A549 (cell line): Measurements from ENCODE around the gene TEAD4. TPM values are rescaled to one million over a fixed set of nuclear protein-coding genes. Genes with fewer than 3 reads are reported as not detected.

Source experiments
- ATAC-seq, 2 experiments: fragments of 200-7000 bp in 1 of 2; fragments of >200 bp in 1 of 2; cut with Nextera tagmentation in 1 of 2; cut with Tn5 transposase in 1 of 2; 3 replicates each; pipeline versions ENCODE4 v1.8.0 to v1.9.1; 2018 to 2020; ENCODE audit warnings: mild to moderate bottlenecking in 1 of 2, moderate library complexity in 1 of 2
- CTCF ChIA-PET: fragments of 300-600 bp; sonication (Branson Sonifier 250); formaldehyde crosslinking; extraction: SDS; loops from one replicate; lab custom pipeline; 2021; ENCODE audit warnings: antibody characterized with exemption, inconsistent platforms; lab: Yijun Ruan, JAX
- POLR2A ChIA-PET: fragments of 350-600 bp; formaldehyde crosslinking; extraction: SDS; loops from one replicate; lab custom pipeline; 2021; ENCODE audit warnings: antibody characterized with exemption, inconsistent platforms; lab: Yijun Ruan, JAX
- DNase-seq, 2 experiments: peaks; one replicate each; pipeline versions ENCODE4 v3.0.0 to v3.0.0-alpha.2; 2011 to 2016; ENCODE audit warnings: low read depth in 1 of 2, low spot score in 1 of 2
- FAIRE-seq: peaks from 2 replicates; lab custom pipeline; 2011; peaks lifted over from hg19 to GRCh38; lab: Jason Lieb, UNC
- H3K27ac ChIP-seq, 2 experiments: fragments of >200 bp; sonication (Bioruptor Twin); formaldehyde crosslinking; 3 replicates each; pipeline ENCODE4 v1.5.1; 2016 to 2017
- H3K4me1 ChIP-seq: fragments of >200 bp; sonication (Bioruptor Twin); formaldehyde crosslinking; 3 replicates; pipeline ENCODE4 v1.6.1; 2016
- H3K4me2 ChIP-seq: fragments of >200 bp; sonication (Bioruptor Twin); formaldehyde crosslinking; 3 replicates; pipeline ENCODE4 v1.6.1; 2016
- H3K4me3 ChIP-seq: fragments of >200 bp; sonication (Bioruptor Twin); formaldehyde crosslinking; 3 replicates; pipeline ENCODE4 v1.5.1; 2016
- H3K9me3 ChIP-seq: fragments of >200 bp; sonication (Bioruptor Twin); formaldehyde crosslinking; 3 replicates; pipeline ENCODE4 v1.6.1; 2016
- CBX2 ChIP-seq: fragments of 200-600 bp; sonication (generic); IDR thresholded peaks from 2 replicates; pipeline ENCODE4 v1.6.1; 2016; ENCODE audit warnings: low read depth, mild to moderate bottlenecking, borderline replicate concordance
- CEBPB ChIP-seq, 2 experiments: fragments of >200 bp in 1 of 2; sonication (Bioruptor Twin) in 1 of 2; formaldehyde crosslinking in 1 of 2; IDR thresholded peaks; 2 replicates each; pipeline ENCODE4 v1.6.1; 2012 to 2016
- EHF ChIP-seq: fragments of 250-450 bp; sonication (Bioruptor Pico); IDR thresholded peaks from 2 replicates; pipeline ENCODE4 v1.5.0; 2020; ENCODE audit warnings: mild to moderate bottlenecking
- EHMT2 ChIP-seq: fragments of 200-600 bp; sonication (generic); IDR thresholded peaks from 2 replicates; pipeline ENCODE4 v1.6.1; 2016; ENCODE audit warnings: antibody characterized with exemption, low read depth, mild to moderate bottlenecking, moderate library complexity
- HEYL ChIP-seq: fragments of 250-450 bp; sonication (Bioruptor Pico); IDR thresholded peaks from 2 replicates; pipeline ENCODE4 v1.8.0; 2021; ENCODE audit warnings: mild to moderate bottlenecking, moderate library complexity
- HOXA7 ChIP-seq: fragments of 250-450 bp; sonication (Bioruptor Pico); IDR thresholded peaks from 2 replicates; pipeline ENCODE4 v1.5.0; 2020; ENCODE audit warnings: mild to moderate bottlenecking, moderate library complexity
- JUN ChIP-seq, 2 experiments: fragments of >200 bp; sonication (Bioruptor Twin); formaldehyde crosslinking; IDR thresholded peaks; 2 replicates in 1 of 2; 3 replicates in 1 of 2; pipeline ENCODE4 v1.6.1; 2016 to 2017
- KDM1A ChIP-seq: fragments of 200-600 bp; sonication (generic); IDR thresholded peaks from 2 replicates; pipeline ENCODE4 v1.6.1; 2016; ENCODE audit warnings: low read depth, mild to moderate bottlenecking
- KDM5A ChIP-seq: fragments of 200-600 bp; sonication (generic); IDR thresholded peaks from 2 replicates; pipeline ENCODE4 v1.6.1; 2016; ENCODE audit warnings: antibody characterized with exemption, mild to moderate bottlenecking
- MYC ChIP-seq: IDR thresholded peaks from 2 replicates; pipeline ENCODE4 v1.6.1; 2012; ENCODE audit warnings: mild to moderate bottlenecking, inconsistent platforms, low read length, improper control_type of control experiment, borderline replicate concordance
- POLR2A ChIP-seq: IDR thresholded peaks from 2 replicates; pipeline ENCODE4 v1.6.1; 2012; ENCODE audit warnings: mild to moderate bottlenecking, low read length
- POLR2AphosphoS2 ChIP-seq: conservative IDR thresholded peaks from 2 replicates; pipeline ENCODE4 v1.6.1; 2012; ENCODE audit warnings: low read length, improper control_type of control experiment, inconsistent platforms
- REST ChIP-seq: fragments of 200-600 bp; sonication (generic); IDR thresholded peaks from 2 replicates; pipeline ENCODE4 v1.6.1; 2016; ENCODE audit warnings: antibody characterized with exemption, mild to moderate bottlenecking, moderate library complexity
- SREBF2 ChIP-seq: fragments of 450-650 bp; IDR thresholded peaks from 2 replicates; pipeline ENCODE4 v1.6.1; 2014; ENCODE audit warnings: mild to moderate bottlenecking, moderate library complexity
- TFCP2L1 ChIP-seq: fragments of 250-450 bp; sonication (Bioruptor Pico); IDR thresholded peaks from 2 replicates; pipeline ENCODE4 v1.5.0; 2021; ENCODE audit warnings: mild to moderate bottlenecking
- TP53 ChIP-seq: fragments of 250-450 bp; sonication (Bioruptor Pico); IDR thresholded peaks from 2 replicates; pipeline ENCODE4 v1.5.0; 2021; ENCODE audit warnings: mild to moderate bottlenecking, moderate library complexity
- USF2 ChIP-seq: fragments of 450-650 bp; IDR thresholded peaks from 2 replicates; pipeline ENCODE4 v1.6.1; 2014; ENCODE audit warnings: antibody characterized with exemption
- ZNF302 ChIP-seq: fragments of 250-450 bp; sonication (Bioruptor Pico); IDR thresholded peaks from 2 replicates; pipeline ENCODE4 v1.9.0; 2021; ENCODE audit warnings: inconsistent platforms, mild to moderate bottlenecking, moderate library complexity
- ZSCAN20 ChIP-seq: fragments of 250-450 bp; sonication (Bioruptor Pico); IDR thresholded peaks from 2 replicates; pipeline ENCODE4 v1.8.0; 2022; ENCODE audit warnings: mild to moderate bottlenecking, moderate library complexity
- WGBS: methylation state at CpG from one replicate; pipeline ENCODE4 v1.1.6; 2017; ENCODE audit errors: missing lambda C conversion rate; 5-methylcytosine and 5-hydroxymethylcytosine counted together
- polyA plus RNA-seq, 4 experiments: library from polyadenylated mRNA; depleted of rRNA in 3 of 4; stranded (reverse); fragments of >200 nt; fragmentation: RNase III in 1 of 4; extraction: RNeasy Plus Mini Kit Qiagen cat#74134 plus additional on column Dnase treatment in 1 of 4; gene quantifications; 2 replicates in 3 of 4; 3 replicates in 1 of 4; pipeline ENCODE4 v1.2.3, GENCODE V29; 2011 to 2017
- TF ChIP-seq, protein P1 (sequence below): fragments of 250-450 bp; sonication (Bioruptor Pico); IDR thresholded peaks from 2 replicates; pipeline ENCODE4 v1.5.0; 2020; ENCODE audit warnings: low read depth, mild to moderate bottlenecking, moderate library complexity
- TF ChIP-seq, protein P2 (sequence below): fragments of >200 bp; sonication (Bioruptor Twin); formaldehyde crosslinking; IDR thresholded peaks from 3 replicates; pipeline ENCODE4 v1.5.1; 2016
- TF ChIP-seq, protein P3 (sequence below): fragments of 150-350 bp; IDR thresholded peaks from 2 replicates; pipeline ENCODE4 v1.6.1; 2014; ENCODE audit warnings: low read depth, mild to moderate bottlenecking, low read length

The TEAD4 gene
- polyA plus RNA-seq, 2 of the 4 experiments (the other 2 are of a cell fraction) = 22.6 to 31.8 TPM

DNA sequence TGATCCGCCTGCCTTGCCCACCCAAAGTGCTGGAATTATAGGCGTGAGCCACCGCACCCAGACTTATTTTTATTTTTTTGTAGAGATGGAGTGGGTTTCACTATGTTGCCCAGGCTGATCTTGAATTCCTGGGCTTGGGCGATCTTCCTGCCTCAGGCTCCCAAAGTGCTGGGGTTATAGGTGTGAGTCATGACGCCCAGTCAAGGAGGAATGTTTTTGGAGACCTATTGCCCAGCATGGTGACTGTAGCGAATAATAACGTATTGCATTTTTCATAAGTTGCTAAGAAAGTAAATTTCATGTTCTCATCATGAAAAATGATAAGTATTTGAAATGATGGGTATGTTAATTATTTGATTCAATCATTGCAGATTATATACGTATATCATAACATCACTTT, 46.5 kb downstream of the TEAD4 start:
- no peaks in the 10 kb centered on the region for H3K9me3 ChIP-seq
- ATAC-seq (no peak), DNase-seq (no peak), FAIRE-seq (peak; percentile 56)
- ChIA-PET POLR2A (no interaction called here), CTCF (interaction anchor here (1.0 to 3.7 kb wide), 4 partner anchors 12 to 88 kb away, joined by 3 to 17 read pairs (median 3); no protein-coding TSS in a partner anchor)
- no peak overlapping the region for H3K4me3 ChIP-seq
- no peak overlapping the region for H3K27ac ChIP-seq
- 95% methylated on average over 8 of the region's 8 CpGs for WGBS
- no peaks in the 10 kb centered on the region for H3K4me1 ChIP-seq
- no peak overlapping the region for H3K4me2 ChIP-seq
- TF ChIP-seq ZNF302 (no peak), USF2 (no peak), EHMT2 (no peak), TFCP2L1 (CRISPR knock-in tag) (no peak), EHF (CRISPR knock-in tag) (no peak)
- TF ChIP-seq, protein P1, sequence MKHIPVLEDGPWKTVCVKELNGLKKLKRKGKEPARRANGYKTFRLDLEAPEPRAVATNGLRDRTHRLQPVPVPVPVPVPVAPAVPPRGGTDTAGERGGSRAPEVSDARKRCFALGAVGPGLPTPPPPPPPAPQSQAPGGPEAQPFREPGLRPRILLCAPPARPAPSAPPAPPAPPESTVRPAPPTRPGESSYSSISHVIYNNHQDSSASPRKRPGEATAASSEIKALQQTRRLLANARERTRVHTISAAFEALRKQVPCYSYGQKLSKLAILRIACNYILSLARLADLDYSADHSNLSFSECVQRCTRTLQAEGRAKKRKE = no peak

DNA sequence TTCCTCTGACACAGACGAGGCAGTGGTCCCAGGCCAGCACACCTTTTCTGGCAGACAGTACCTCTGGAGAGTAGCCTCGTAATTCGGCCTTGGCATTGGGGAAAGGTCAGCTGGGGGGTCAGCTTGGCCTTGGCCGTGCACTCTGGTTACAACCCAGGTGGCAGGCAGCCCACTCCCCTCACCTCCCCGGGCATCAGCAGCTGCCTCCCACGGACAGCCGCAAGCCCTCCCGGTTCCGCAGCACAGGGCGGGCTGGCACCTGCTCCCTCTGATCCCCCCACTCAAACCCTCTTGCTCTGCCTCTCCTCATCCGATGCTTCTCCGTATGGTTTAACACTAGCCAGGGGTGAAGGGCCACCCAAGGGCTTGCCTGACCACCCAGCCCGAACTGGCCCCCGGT, 50.6 kb downstream of the TEAD4 start:
- Histone ChIP-seq H3K4me3 (no peak overlapping the region), H3K9me3 (no peaks in the 10 kb centered on the region), H3K4me1 (no peaks in the 10 kb centered on the region), H3K4me2 (no peak overlapping the region), H3K27ac (no peak overlapping the region)
- ChIA-PET POLR2A (interaction anchor here (0.5 kb wide), 1 partner anchor 194 kb away, joined by 3 read pairs; no protein-coding TSS in a partner anchor), CTCF (no interaction called here)
- FAIRE-seq = no peak
- no peak for TF ChIP-seq CBX2
- TF ChIP-seq KDM1A = no peak
- TF ChIP-seq, protein P2, sequence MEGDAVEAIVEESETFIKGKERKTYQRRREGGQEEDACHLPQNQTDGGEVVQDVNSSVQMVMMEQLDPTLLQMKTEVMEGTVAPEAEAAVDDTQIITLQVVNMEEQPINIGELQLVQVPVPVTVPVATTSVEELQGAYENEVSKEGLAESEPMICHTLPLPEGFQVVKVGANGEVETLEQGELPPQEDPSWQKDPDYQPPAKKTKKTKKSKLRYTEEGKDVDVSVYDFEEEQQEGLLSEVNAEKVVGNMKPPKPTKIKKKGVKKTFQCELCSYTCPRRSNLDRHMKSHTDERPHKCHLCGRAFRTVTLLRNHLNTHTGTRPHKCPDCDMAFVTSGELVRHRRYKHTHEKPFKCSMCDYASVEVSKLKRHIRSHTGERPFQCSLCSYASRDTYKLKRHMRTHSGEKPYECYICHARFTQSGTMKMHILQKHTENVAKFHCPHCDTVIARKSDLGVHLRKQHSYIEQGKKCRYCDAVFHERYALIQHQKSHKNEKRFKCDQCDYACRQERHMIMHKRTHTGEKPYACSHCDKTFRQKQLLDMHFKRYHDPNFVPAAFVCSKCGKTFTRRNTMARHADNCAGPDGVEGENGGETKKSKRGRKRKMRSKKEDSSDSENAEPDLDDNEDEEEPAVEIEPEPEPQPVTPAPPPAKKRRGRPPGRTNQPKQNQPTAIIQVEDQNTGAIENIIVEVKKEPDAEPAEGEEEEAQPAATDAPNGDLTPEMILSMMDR = no peak
- TF ChIP-seq POLR2A = no peak
- no peak for TF ChIP-seq ZSCAN20 (CRISPR knock-in tag)
- TF ChIP-seq HEYL = no peak
- TF ChIP-seq TFCP2L1 (CRISPR knock-in tag) = no peak
- TF ChIP-seq HOXA7 (CRISPR knock-in tag) = no peak
- no peak for TF ChIP-seq EHMT2
- TF ChIP-seq USF2 = no peak
- no peak for TF ChIP-seq REST
- TF ChIP-seq, protein P3, sequence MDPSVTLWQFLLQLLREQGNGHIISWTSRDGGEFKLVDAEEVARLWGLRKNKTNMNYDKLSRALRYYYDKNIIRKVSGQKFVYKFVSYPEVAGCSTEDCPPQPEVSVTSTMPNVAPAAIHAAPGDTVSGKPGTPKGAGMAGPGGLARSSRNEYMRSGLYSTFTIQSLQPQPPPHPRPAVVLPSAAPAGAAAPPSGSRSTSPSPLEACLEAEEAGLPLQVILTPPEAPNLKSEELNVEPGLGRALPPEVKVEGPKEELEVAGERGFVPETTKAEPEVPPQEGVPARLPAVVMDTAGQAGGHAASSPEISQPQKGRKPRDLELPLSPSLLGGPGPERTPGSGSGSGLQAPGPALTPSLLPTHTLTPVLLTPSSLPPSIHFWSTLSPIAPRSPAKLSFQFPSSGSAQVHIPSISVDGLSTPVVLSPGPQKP = no peak
- no peak for TF ChIP-seq CEBPB (IDR thresholded peaks at IDR 0.05)
- no peak for TF ChIP-seq KDM5A
- no peak for TF ChIP-seq SREBF2
- TF ChIP-seq TP53 (CRISPR knock-in tag) = no peak
- TF ChIP-seq POLR2AphosphoS2 = no peak
- no peak for TF ChIP-seq MYC
- TF ChIP-seq JUN (IDR thresholded peaks at IDR 0.05) = no peak
- no peak for DNase-seq
- no peak for ATAC-seq
- 90% methylated on average over 14 of the region's 14 CpGs for WGBS
